G401 (cell line): ENCODE data around the gene RBM10. TPM values are rescaled to one million over a fixed set of nuclear protein-coding genes. Genes with fewer than 3 reads are reported as not detected.
A peak's percentile ranks its signal among the peaks of the same experiment; 100 is the strongest.

Source experiments
- DNase-seq: peaks from one replicate; pipeline ENCODE4 v3.0.0-alpha.2; 2015; ENCODE audit warnings: low spot score
- in situ Hi-C: cut with HindIII; loops from 2 replicates; pipeline ENCODE4 v1.10.0; 2016; ENCODE audit warnings: low sequenced_read_pairs, mixed read lengths
- total RNA-seq: library from RNA; depleted of rRNA; stranded (reverse); fragments of >200 nt; shearing (Covaris generic); gene quantifications from 2 replicates; pipeline ENCODE4 v1.2.3, GENCODE V29; 2014

Gene RBM10
- total RNA-seq, 1 experiment from 2014 or later, result 67.8 TPM

- no peak for DNase-seq
- in situ Hi-C loops, result no loop called here
Observed at GRCh38 chrX:47172971-47173792, 28.2 kb downstream of the RBM10 start.

- in situ Hi-C loops, result no loop called here
- no peak for DNase-seq
Observed at GRCh38 chrX:47174376-47174775, 29.4 kb downstream of the RBM10 start.

GRCh38 chrX:47174846-47175587, 30.0 kb downstream of the RBM10 start:
- no peak for DNase-seq
- in situ Hi-C loops, result no loop called here

- in situ Hi-C loops, result no loop called here
- no peak for DNase-seq
Observed at GRCh38 chrX:47175588-47175980, 30.6 kb downstream of the RBM10 start.

GRCh38 chrX:47176101-47176740, 31.2 kb downstream of the RBM10 start:
- in situ Hi-C loops, result no loop called here
- no peak for DNase-seq

- in situ Hi-C loops, result no loop called here
- DNase-seq, result no peak
Observed at GRCh38 chrX:47177079-47177478, 32.1 kb downstream of the RBM10 start.

- in situ Hi-C loops, result no loop called here
- no peak for DNase-seq
Observed at GRCh38 chrX:47178337-47178736, 33.3 kb downstream of the RBM10 start.

GRCh38 chrX:47179221-47179927, 34.4 kb downstream of the RBM10 start:
- in situ Hi-C loops, result no loop called here
- peak; percentile 26 for DNase-seq

- in situ Hi-C loops, result no loop called here
- DNase-seq, result no peak
Observed at GRCh38 chrX:47179928-47180255, 34.9 kb downstream of the RBM10 start.

GRCh38 chrX:47180346-47180745, 35.3 kb downstream of the RBM10 start:
- in situ Hi-C loops, result no loop called here
- DNase-seq, result no peak

GRCh38 chrX:47181301-47181700, 36.3 kb downstream of the RBM10 start:
- in situ Hi-C loops, result no loop called here
- no peak for DNase-seq

- in situ Hi-C loops, result no loop called here
- no peak for DNase-seq
Observed at GRCh38 chrX:47182106-47182700, 37.2 kb downstream of the RBM10 start.

- in situ Hi-C loops, result no loop called here
Observed at GRCh38 chrX:47184486-47184885, 39.5 kb downstream of the RBM10 start.

GRCh38 chrX:47185241-47185640, 40.2 kb downstream of the RBM10 start:
- in situ Hi-C loops, result no loop called here
- no peak for DNase-seq

More at GRCh38 chrX:47184486-47184885, 39.5 kb downstream of the RBM10 start:
- DNase-seq, result no peak

GRCh38 chrX:47186096-47186740, 41.2 kb downstream of the RBM10 start:
- no peak for DNase-seq
- in situ Hi-C loops, result no loop called here

- in situ Hi-C loops, result no loop called here
- DNase-seq, result peak; percentile 30
Observed at GRCh38 chrX:47187106-47187677, 42.2 kb downstream of the RBM10 start.

GRCh38 chrX:47189906-47190305, 44.9 kb downstream of the RBM10 start:
- in situ Hi-C loops, result no loop called here

GRCh38 chrX:47190445-47191269, 45.6 kb downstream of the RBM10 start:
- in situ Hi-C loops, result no loop called here

More at GRCh38 chrX:47189906-47190305, 44.9 kb downstream of the RBM10 start:
- DNase-seq, result no peak

More at GRCh38 chrX:47190445-47191269, 45.6 kb downstream of the RBM10 start:
- DNase-seq, result peak; percentile 93
